ENCODE measurements around the gene TOB1. TPM values are rescaled to one million over a fixed set of nuclear protein-coding genes. Genes with fewer than 3 reads are reported as not detected.

Gene TOB1
- total and polyA plus RNA-seq, 9 of the 15 experiments (the other 6 are each of a cell fraction or from before 2014, with no cell fraction given): 4.8 to 63.7 (median 13.2) TPM

DNA sequence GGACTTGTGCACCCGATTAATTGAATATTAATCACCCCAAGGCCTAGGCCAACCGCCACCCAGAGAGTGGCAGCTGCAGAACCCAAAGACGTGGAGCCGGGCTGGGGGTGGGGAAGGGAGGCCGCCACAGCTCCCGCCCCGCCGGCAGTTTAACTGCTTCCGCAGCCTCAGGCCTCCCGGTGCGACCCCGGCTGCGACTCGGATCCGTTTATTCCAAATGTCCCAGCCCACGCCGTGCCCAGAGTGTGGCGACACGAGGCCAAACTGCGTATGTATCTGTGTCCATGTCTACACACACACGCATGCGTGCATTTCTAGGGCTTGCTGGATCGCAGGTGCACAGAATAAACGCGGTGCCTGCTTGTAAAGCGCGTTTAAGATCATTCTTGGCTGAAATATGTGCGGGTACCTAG, 802 bp upstream of the TOB1 start (continued):
- TF ChIP-seq, protein P1, sequence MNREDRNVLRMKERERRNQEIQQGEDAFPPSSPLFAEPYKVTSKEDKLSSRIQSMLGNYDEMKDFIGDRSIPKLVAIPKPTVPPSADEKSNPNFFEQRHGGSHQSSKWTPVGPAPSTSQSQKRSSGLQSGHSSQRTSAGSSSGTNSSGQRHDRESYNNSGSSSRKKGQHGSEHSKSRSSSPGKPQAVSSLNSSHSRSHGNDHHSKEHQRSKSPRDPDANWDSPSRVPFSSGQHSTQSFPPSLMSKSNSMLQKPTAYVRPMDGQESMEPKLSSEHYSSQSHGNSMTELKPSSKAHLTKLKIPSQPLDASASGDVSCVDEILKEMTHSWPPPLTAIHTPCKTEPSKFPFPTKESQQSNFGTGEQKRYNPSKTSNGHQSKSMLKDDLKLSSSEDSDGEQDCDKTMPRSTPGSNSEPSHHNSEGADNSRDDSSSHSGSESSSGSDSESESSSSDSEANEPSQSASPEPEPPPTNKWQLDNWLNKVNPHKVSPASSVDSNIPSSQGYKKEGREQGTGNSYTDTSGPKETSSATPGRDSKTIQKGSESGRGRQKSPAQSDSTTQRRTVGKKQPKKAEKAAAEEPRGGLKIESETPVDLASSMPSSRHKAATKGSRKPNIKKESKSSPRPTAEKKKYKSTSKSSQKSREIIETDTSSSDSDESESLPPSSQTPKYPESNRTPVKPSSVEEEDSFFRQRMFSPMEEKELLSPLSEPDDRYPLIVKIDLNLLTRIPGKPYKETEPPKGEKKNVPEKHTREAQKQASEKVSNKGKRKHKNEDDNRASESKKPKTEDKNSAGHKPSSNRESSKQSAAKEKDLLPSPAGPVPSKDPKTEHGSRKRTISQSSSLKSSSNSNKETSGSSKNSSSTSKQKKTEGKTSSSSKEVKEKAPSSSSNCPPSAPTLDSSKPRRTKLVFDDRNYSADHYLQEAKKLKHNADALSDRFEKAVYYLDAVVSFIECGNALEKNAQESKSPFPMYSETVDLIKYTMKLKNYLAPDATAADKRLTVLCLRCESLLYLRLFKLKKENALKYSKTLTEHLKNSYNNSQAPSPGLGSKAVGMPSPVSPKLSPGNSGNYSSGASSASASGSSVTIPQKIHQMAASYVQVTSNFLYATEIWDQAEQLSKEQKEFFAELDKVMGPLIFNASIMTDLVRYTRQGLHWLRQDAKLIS (CRISPR knock-in tag; IDR thresholded peaks at IDR 0.05): no peak; the same call in 1 of the 2 replicates
- TF ChIP-seq ZBTB17 (CRISPR knock-in tag; IDR thresholded peaks at IDR 0.05): 0 out of 2 replicates have a peak, but pooled peaks have one; percentile 6
- peak; percentile 44; the same call in 1 of the 2 replicates for TF ChIP-seq ZBTB1 (CRISPR knock-in tag; IDR thresholded peaks at IDR 0.05; ENCODE audit: borderline replicate concordance, low read depth)
- no peak for TF ChIP-seq RBM34 (IDR thresholded peaks at IDR 0.05; ENCODE audit: borderline replicate concordance, insufficient read depth, low read length)
- no peak for TF ChIP-seq ZNF232 (CRISPR knock-in tag; IDR thresholded peaks at IDR 0.05)
- TF ChIP-seq, protein P2, sequence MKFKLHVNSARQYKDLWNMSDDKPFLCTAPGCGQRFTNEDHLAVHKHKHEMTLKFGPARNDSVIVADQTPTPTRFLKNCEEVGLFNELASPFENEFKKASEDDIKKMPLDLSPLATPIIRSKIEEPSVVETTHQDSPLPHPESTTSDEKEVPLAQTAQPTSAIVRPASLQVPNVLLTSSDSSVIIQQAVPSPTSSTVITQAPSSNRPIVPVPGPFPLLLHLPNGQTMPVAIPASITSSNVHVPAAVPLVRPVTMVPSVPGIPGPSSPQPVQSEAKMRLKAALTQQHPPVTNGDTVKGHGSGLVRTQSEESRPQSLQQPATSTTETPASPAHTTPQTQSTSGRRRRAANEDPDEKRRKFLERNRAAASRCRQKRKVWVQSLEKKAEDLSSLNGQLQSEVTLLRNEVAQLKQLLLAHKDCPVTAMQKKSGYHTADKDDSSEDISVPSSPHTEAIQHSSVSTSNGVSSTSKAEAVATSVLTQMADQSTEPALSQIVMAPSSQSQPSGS (CRISPR knock-in tag; IDR thresholded peaks at IDR 0.05): no peak
- no peak for TF ChIP-seq ZNF668 (CRISPR knock-in tag; IDR thresholded peaks at IDR 0.05)
- no peak for TF ChIP-seq MED1 (CRISPR knock-in tag; IDR thresholded peaks at IDR 0.05; ENCODE audit: borderline replicate concordance)
- TF ChIP-seq DPF2 (IDR thresholded peaks at IDR 0.05): no peak
- TF ChIP-seq SMARCE1 (IDR thresholded peaks at IDR 0.05): no peak
- TF ChIP-seq, protein P3, sequence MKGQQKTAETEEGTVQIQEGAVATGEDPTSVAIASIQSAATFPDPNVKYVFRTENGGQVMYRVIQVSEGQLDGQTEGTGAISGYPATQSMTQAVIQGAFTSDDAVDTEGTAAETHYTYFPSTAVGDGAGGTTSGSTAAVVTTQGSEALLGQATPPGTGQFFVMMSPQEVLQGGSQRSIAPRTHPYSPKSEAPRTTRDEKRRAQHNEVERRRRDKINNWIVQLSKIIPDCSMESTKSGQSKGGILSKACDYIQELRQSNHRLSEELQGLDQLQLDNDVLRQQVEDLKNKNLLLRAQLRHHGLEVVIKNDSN (CRISPR knock-in tag; IDR thresholded peaks at IDR 0.05): no peak; the same call in 1 of the 2 replicates
- peak; percentile 53; the same call in 1 of the 2 replicates for TF ChIP-seq ZNF143 (CRISPR knock-in tag; IDR thresholded peaks at IDR 0.05)
- TF ChIP-seq ZSCAN29 (IDR thresholded peaks at IDR 0.05): peak; percentile 90
- no peak for TF ChIP-seq KAT7 (CRISPR knock-in tag; IDR thresholded peaks at IDR 0.05; ENCODE audit: borderline replicate concordance)
- TF ChIP-seq FOXK1 (CRISPR knock-in tag; IDR thresholded peaks at IDR 0.05; ENCODE audit: borderline replicate concordance): peak; percentile 41; the same call in 1 of the 2 replicates
- TF ChIP-seq, protein P4, sequence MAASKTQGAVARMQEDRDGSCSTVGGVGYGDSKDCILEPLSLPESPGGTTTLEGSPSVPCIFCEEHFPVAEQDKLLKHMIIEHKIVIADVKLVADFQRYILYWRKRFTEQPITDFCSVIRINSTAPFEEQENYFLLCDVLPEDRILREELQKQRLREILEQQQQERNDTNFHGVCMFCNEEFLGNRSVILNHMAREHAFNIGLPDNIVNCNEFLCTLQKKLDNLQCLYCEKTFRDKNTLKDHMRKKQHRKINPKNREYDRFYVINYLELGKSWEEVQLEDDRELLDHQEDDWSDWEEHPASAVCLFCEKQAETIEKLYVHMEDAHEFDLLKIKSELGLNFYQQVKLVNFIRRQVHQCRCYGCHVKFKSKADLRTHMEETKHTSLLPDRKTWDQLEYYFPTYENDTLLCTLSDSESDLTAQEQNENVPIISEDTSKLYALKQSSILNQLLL (CRISPR knock-in tag; IDR thresholded peaks at IDR 0.05; ENCODE audit: borderline replicate concordance): no peak
- TF ChIP-seq GABPA (tag; conservative IDR thresholded peaks at IDR 0.05; ENCODE audit: low read depth): no peak
- 0 out of 2 replicates have a peak, but pooled peaks have one; percentile 42 for TF ChIP-seq LCOR (CRISPR knock-in tag; IDR thresholded peaks at IDR 0.05)
- TF ChIP-seq MAFG (tag; conservative IDR thresholded peaks at IDR 0.05): no peak
- no peak for TF ChIP-seq ZNF239 (CRISPR knock-in tag; IDR thresholded peaks at IDR 0.05)
- TF ChIP-seq ZNF644 (tag; IDR thresholded peaks at IDR 0.05; ENCODE audit: low read depth): no peak
- TF ChIP-seq, protein P5, sequence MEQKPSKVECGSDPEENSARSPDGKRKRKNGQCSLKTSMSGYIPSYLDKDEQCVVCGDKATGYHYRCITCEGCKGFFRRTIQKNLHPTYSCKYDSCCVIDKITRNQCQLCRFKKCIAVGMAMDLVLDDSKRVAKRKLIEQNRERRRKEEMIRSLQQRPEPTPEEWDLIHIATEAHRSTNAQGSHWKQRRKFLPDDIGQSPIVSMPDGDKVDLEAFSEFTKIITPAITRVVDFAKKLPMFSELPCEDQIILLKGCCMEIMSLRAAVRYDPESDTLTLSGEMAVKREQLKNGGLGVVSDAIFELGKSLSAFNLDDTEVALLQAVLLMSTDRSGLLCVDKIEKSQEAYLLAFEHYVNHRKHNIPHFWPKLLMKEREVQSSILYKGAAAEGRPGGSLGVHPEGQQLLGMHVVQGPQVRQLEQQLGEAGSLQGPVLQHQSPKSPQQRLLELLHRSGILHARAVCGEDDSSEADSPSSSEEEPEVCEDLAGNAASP (IDR thresholded peaks at IDR 0.05): no peak

All from K562 (cell line).